GM21529 (cell line): ENCODE measurements around the gene ANKRD13A.
"Not testable (repeated sequence)": the region's sequence is repeated elsewhere in the genome, so short reads cannot be mapped to it uniquely, and the experiment has no call there.

Experiments
- ATAC-seq: cut with Tn5 transposase; IDR thresholded peaks from one replicate; pipeline ENCODE4 v1.9.1; 2021; ENCODE audit not compliant: unreplicated experiment

ANKRD13A gene

DNA sequence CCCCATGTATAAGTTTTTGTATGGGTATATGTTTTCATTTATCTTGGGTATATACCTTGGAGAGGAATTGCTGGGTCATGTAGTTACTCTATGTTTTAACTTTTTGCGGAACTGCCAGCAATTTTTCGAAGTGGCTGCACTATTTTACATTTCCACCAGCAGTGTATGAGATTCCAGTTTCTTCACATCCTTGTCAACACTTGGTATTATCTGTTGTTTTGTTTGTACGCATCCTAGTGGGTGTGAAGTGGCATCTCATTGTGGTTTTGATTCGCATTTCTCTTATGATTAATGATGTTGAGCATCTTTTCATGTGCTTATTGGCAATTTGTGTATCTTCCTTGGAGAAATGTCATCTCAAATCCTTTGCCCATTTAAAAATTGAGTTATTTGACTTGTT, 6.9 kb downstream of the ANKRD13A start:
- ATAC-seq = no peak

DNA sequence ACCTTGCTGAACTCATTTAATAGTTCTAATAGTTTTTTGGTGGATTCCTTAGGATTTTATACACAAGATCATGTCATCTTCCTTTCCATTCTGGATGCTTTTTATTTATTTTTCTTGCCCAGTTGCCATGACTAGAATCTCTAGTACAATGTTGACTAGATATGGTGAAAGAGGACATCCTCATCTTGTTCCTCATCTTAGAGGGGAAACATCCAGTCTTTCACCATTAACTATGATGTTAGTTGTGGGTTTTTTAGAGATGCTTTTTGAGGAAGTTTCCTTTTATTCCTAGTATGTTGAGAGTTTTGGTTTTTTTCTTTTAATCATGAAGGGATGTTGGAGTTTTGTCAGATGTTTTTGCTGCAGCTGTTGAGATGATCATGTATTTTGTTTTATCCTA, 8.7 kb downstream of the ANKRD13A start:
- no peak for ATAC-seq

DNA sequence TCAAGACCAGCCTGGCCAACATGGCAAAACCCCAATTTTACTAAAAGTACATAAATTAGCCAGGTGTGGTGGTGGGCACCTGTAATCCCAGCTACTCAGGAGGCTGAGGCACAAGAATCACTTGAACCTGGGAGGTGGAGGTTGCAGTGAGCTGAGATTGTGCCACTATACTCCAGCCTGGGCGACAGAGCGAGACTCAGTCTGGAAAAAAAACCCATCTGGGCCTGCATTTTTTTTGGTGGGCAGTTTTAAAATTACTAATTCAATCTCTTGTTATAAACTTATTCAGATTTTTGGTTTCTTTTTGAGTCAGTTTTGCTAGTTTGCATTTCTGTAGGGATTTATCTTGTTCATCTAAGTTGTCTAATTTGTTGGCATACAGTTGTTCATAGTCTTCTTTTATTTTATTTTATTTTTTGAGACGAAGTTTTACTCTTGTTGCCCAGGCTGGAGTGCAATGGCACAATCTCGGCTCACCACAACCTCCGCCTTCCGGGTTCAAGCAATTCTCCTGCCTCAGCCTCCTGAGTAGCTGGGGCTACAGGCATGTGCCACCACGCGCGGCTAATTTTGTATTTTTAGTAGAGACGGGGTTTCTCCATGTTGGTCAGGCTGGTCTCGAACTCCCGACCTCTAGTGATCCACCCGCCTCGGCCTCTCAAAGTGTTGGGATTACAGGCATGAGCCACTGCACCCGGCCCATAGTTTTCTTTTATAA, 9.6 kb downstream of the ANKRD13A start:
- ATAC-seq = not testable (repeated sequence)

DNA sequence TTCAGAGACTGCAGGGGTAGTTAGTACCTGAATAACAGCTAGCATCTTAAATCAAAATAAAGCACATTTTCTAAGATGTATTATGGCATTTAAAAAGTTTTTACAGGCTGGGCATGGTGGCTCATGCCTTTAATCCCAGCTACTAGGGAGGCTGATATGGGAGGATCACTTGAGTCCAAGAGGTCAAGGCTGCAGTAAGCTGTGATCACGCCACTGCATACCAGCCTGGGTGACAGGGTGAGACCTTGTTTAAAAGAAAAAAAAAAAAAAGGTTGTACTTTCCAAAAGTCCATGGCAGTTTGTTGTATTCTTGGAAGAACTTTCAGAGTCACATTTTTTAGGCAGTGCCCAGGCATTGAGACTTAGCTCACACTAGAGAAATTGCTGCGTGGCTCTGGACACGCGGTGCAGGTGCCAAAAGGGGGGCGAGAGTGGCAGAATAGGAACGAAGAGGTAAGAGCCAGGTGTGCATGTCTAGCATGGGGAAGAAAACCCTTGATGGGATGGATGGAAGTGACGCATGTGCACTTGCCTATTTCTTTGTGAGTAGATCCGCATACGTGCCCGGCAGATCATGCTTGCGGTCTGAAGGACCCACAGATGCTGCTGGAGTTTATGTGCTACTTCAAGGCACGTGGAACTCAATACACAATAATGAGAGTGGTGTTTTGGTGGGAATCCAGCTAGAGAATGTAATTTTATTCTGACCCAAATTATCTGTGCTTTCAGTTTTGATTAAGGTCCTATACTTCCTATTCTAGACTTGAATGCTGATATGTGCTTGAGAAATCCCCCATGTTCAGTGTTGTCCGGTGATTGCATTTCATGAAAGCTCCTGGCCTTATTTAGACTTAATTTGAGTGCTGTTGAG, 11.9 kb downstream of the ANKRD13A start:
- peak; percentile 58 for ATAC-seq

DNA sequence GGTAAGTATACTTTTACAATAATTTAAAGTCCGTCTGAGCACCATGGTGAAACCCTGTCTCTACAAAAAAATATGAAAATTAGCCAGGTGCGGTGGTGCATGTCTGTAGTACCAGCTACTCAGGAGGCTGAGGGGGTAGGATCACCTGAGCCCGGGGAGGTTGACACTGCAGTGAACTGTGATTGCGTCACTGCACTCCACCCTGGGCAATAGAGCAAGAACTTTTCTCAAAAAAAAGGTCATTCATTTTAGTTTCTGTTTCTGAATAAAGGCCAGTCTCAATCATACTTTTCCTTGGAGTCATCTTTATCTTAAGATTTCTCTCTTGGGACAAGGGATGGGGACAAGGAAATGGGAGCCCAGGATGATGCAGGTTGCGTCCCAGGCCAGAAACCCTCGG, 12.9 kb downstream of the ANKRD13A start:
- peak; percentile 58 for ATAC-seq

DNA sequence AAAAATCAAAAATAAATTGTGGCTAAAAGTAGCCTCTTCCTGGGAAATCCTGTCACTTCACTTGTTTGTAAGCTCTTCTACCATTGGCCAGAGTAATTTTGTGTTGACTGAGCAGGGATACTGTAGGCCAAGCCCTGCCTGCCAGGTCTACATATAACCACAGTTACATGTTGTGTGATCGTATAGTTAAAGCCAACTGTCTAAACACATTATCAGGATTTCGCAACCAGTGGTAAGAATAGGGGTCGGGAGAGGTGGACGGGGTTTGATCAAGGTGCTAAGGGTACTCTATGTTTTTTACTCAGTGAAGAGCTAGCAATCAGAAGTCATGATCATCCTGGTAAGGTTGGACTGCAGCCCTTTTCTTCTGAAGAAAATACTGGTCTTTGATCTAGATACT, 13.4 kb downstream of the ANKRD13A start:
- ATAC-seq = no peak

DNA sequence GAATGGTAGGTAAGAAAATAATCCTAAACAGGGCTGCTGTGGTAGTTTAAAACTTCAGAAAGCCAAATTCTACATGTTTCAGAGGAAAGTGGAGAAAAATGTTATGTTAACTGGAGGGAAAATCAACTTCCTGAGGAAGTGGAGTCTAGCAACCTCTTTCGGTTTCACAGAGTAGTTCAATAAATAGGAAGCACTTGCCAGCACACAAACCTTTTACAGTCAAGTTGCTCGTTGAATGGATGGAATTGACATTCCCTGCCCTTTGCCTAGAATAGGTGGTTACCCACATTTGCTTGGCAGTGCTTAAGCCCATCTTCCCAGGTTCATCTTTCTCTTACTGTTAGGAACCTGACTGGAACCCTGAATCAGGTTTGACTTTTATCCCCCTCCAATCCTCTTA, 15.9 kb downstream of the ANKRD13A start:
- ATAC-seq = no peak

DNA sequence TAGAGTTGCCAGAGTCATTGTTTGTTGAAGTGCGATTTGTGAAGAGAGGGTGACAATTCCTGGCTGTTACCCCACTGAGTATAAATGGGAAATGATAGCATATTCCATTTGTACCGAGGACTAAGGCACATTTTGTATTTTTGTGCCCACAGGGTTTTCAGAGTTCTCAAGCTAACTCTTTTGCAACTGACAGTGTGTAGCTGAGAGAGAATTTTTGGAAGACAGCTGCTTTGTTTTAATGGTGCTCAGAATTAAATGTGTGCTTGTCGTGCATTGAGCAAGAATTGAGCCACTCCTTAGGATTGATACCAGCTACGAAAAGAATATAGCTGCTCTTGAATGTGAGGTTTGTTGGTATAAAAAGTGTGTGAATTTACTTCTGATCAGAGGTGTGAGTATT, 21.7 kb downstream of the ANKRD13A start:
- no peak for ATAC-seq

DNA sequence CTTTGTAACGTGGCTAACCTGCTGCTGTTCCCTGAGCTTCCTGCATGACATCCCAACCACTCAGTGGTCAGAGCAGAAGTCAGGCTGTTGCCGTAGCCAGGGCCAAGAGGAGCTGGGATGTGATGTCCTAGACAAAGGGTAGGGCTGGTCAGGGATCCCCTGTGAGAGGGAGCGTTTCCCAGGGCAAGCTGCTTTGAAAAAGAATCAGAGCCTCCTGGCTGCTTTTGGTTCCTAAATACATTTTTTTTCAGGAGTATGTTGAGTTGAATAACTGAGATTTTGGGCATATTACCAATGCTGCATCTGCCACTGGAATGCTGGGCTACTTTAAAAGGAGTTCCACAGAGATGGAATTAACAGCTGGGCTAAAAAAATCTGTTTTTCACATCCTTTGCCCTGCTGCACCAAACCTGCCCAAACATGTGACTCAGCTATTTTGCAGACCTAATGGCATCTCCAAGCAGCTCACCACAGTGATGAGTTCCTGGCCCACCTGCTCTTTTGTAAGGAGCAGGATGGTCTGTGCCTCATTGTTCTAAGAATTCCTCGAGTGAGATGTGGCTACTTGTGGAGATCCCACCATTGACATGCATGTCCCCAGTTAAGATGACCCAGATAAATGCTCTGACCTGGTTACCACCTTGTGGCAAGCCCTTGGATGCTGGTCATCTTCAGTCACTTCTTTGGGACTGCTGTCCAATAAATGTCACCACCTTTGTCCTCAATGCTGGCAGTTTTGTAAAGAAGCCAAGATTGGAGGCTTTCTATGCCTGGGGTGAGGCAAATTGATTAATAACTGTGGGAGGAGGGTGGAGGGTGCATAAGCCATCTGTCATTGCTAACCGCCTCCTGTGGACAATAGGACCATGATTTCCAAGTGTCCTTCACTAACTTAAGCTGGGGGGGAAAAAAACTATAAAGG, 24.1 kb downstream of the ANKRD13A start:
- no peak for ATAC-seq

DNA sequence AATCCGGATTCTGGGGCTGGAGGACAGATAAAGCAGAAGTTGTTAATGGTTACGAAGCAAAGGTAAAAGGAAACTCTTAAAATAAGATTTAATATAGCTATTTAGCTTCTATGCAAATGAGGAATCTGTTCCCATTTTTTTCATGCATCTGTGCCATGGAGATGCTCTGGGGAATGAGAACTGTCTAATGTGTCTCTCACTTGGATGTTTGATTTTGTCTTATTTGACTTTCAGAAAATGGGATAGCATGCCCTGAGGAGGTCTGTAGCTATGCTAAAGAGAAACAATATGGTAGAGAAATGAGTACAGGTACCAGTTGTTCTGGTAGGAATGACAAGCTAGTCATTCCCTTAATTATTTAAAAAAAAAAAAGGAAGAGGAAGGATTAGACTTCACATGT, 24.8 kb downstream of the ANKRD13A start:
- ATAC-seq = no peak

DNA sequence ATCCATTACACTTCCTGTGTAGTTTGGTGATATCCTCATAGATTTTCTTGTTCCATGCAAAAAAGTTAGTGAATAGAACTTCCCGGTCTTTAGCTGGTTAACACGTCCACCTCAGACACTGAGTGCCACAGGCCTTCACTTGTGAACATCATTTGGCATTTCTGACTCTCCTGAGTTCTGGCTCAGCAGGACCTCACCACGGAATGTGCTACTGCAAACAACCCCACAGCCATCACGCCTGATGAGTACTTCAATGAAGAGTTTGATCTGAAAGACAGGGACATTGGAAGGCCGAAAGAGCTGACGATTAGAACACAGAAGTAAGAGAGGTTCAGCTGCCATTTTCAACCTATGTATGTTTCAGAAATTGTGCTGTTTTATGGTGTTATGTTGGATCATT, 29.1 kb downstream of the ANKRD13A start:
- no peak for ATAC-seq

DNA sequence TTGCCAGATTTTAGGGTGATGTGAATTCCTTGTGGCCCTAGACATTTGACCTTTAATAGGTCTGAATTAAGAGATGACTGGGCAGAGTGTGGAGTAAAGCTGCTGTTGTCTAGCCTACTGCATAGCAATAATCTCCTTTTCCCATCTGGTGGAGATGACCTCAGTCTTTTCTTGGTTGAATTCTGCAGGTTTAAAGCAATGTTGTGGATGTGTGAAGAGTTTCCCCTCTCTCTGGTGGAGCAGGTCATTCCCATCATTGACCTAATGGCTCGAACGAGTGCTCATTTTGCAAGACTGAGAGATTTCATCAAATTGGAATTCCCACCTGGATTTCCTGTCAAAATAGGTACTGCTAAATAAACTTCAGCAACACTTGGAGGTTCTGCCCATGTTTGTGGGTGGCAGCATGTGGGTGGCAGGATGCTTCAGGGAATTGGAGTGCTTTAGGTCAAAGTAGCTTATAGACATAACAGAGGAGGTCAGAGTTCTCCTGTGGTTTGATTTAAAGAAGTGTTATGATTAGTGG, 30.1 kb downstream of the ANKRD13A start:
- ATAC-seq = no peak

DNA sequence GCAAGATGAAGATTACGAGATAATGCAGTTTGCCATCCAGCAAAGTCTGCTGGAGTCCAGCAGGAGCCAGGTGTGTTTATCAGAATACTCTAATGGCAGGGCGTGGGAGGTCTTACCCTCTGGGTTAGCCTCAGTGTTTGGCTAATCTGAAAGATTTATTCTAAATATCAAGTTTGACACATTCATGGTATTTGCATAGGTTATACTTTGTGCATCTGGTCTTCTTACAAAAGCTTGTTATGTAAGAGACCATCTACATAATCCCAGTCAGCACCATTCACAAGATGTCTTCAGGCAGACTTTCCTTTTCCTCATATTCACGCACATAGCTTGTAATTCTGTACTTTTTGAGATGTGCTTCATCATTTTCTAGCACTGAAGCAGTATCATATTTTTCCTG, 34.7 kb downstream of the ANKRD13A start:
- no peak for ATAC-seq

DNA sequence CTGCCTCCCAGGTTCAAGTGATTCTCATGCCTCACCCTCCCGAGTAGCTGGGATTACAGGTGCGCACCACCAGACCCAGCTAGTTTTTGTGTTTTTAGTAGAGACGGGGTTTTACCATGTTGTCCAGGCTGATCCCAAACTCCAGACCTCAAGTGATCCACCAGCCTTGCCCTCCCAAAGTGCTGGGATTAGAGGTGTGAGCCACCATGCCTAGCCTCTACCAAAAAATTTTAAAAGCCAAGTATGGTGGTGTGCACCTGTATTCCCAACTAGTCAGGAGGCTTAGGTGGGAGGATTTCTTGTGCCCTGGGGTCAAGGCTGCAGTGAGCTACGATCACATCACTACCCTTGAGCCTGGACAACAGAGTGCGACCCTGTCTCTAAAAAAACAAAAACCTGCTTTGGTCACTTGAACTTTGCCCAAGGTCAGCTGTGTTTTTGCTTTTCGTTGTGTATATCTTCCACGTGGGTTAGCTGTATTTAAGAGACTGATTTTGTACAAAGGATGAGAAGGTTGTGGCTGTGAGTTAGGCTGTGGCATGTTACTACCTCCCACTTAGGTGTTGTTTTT, 36.4 kb downstream of the ANKRD13A start:
- no peak for ATAC-seq

DNA sequence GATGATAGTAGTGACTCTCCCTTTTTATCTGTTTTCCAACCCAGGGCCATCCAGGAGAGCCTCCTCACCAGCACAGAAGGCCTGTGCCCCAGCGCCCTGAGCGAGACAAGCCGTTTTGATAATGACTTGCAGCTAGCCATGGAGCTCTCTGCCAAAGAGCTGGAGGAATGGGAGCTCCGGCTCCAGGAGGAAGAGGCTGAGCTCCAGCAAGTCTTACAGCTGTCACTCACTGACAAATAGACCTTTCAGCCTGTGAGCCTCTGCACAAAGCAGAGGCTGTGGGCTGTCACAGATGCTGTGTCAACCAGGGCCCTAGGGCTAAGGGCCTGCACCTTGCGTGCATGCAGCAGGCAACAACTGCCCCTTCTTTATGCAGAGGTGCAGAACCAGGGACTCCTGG, 38.1 kb downstream of the ANKRD13A start:
- no peak for ATAC-seq

DNA sequence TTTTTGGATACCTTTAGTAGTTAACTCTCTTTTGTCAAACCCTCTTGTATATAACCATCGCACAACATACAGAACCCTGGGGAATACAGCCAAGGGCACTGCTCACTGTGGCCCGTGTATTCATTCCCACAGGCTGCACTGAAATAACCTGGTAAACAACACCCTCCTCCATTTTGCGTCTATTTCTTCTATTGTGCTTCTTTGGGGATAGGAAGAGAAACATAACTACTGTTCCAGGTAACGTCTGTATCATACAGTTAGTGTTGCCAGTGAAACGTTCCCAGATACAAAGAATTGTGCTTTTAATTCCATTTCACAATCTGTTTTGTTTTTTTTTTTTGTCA, 39.5 kb downstream of the ANKRD13A start:
- ATAC-seq = no peak

DNA sequence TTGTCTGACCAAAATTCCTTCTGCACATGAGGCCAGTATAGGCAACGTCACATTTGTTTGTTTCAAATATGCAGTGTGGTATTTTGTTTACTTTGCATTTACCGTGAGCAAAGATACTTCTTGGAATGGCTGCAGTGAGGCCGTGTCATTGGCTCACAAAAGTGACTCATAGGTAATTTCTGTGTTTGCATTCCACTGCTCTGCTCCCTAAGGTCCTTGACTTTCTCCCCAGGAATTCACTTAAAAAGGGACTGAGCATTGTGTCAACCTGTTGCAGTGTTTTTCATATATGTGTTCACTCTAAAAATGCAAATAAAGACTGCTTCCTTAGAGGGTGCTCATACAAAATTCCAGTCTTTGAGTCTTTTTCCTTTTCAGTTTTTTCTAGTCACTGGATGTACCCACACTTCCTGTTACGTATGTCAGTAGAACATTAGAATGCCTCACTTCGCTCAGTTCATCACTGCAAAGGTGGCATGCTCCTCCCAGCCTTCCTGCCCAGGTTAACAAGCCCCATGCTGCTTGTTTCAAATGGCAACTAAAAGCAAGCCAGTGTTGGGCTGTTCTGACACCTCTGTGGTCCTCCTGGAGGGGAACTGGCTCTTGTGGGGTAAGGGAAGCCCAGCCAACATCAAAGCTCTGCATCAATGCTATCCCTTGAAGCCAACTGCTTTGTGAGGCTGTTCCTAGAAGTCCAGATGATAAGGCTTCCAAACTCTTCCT, 40.0 kb downstream of the ANKRD13A start:
- ATAC-seq = no peak

DNA sequence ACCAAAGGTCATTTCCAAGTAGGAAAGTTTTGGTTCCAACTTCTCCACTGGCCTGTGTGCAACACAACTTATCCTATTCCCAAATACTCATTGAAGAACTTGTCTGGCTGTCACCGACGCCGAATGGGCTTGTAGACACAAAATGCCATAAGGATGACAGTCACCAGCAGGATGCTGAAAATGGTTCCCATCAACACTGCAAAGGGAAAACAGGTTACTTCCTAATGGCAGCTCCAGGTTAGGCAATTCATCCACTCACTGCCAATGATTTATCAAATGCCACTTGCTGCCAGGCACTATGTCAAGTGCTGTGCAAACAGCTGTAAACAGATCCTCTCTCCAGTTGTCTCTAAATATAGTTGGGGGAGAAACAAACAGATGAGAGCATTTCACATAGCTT, 43.0 kb downstream of the ANKRD13A start:
- no peak for ATAC-seq

DNA sequence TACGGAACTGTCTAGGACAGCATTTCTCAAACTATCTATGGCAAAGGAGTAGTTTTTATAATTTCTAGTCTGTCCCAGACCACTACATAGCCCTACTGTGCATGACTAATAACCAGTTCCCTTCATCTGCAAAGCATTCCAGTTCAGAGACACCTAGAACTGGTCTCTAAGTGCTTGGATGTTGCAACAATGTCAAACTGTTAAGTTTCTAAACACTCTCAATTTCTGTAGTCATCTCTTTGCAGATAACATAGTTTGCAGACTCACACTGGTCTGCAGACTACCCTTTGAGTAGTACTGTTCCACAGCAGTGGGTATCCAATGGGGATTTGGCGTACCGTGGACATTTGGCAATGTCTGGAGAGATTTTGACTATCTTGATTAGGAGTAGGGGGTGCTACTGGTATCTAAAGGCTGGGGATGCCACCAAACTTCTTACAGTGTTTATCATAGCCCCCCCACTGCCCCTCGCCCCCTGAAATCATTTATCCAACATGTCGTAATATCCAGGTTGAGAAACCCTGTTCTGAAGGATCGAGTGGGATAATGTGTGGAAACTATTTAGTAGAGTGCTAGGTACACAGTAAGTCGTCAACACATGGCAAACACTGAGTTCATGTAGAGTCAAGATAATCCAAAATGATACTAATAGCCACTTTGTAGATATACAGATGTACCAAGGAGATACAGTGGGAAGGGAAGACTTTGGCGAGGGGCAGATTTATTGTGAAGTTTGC, 47.4 kb downstream of the ANKRD13A start:
- no peak for ATAC-seq
